ENCODE measurements around the gene SOX15.
"Not testable (repeated sequence)": the region's sequence is repeated elsewhere in the genome, so short reads cannot be mapped to it uniquely, and the experiment has no call there.

SOX15 gene

GRCh38 chr17:7629939-7630571 is 40.2 kb upstream of the SOX15 start, which contains the start of gene SHBG:
Gene SHBG, plus strand, starts transcription at chr17:7630135. Its CDS starts 38 bp downstream, at chr17:7630173.
- Histone ChIP-seq H3K4me3 (no peak within 1 kb of the TSS), H3K27ac (no peak within 1 kb of the TSS)
- TF ChIP-seq CTCF (IDR thresholded peaks at IDR 0.05) = no peak
- no peak for DNase-seq (ENCODE audit: low spot score)

- H3K4me3 ChIP-seq = peak within 1 kb of the TSS; percentile 80
Measured at GRCh38 chr17:7627250-7628121, 37.6 kb upstream of the SOX15 start, which contains the start of gene SAT2. Gene SAT2, minus strand, starts transcription at chr17:7627821. Its CDS starts 186 bp downstream, at chr17:7627635.

GRCh38 chr17:7626956-7627249 is 37.0 kb upstream of the SOX15 start:
- peak overlapping the region; percentile 68 to 77 for H3K27ac ChIP-seq
- no peak for TF ChIP-seq CTCF (IDR thresholded peaks at IDR 0.05)
- H3K4me3 ChIP-seq = peak overlapping the region; percentile 80
- DNase-seq (ENCODE audit: low spot score) = no peak

More at GRCh38 chr17:7627250-7628121, 37.6 kb upstream of the SOX15 start, which contains the start of gene SAT2:
- TF ChIP-seq CTCF (IDR thresholded peaks at IDR 0.05) = no peak
- peak; percentile 97 for DNase-seq (ENCODE audit: low spot score)
- peak within 1 kb of the TSS; percentile 68 to 77 for H3K27ac ChIP-seq

- TF ChIP-seq CTCF (IDR thresholded peaks at IDR 0.05) = no peak
- peak overlapping the region; percentile 80 for H3K4me3 ChIP-seq
- DNase-seq (ENCODE audit: low spot score) = no peak
- peak overlapping the region in 1 of 2 donors; percentile 77 for H3K27ac ChIP-seq
Measured at GRCh38 chr17:7626307-7626706, 36.4 kb upstream of the SOX15 start.

- DNase-seq (ENCODE audit: low spot score); H3K27ac ChIP-seq; H3K4me3 ChIP-seq: not testable (repeated sequence)
Measured at GRCh38 chr17:7625749-7626148, 35.9 kb upstream of the SOX15 start.

- no peak overlapping the region for H3K27ac ChIP-seq
- DNase-seq (ENCODE audit: low spot score) = no peak
- no peak for TF ChIP-seq CTCF (IDR thresholded peaks at IDR 0.05)
- H3K4me3 ChIP-seq = no peak overlapping the region
Measured at GRCh38 chr17:7623661-7624060, 33.8 kb upstream of the SOX15 start.

- no peak for TF ChIP-seq CTCF (IDR thresholded peaks at IDR 0.05)
- Histone ChIP-seq H3K4me3 (no peak overlapping the region), H3K27ac (no peak overlapping the region)
- no peak for DNase-seq (ENCODE audit: low spot score)
Measured at GRCh38 chr17:7620835-7621234, 30.9 kb upstream of the SOX15 start.
